Activated T-cell treated with anti-CD3 and anti-CD28 coated beads, Interleukin-2, amount 50 U/mL, for 48 hours (primary cell): Measurements from ENCODE around the gene HOXA3.

Source experiments
- DNase-seq, 2 experiments: peaks; one replicate each; pipeline ENCODE4 v3.0.0-alpha.2; 2020

HOXA3 gene

DNA sequence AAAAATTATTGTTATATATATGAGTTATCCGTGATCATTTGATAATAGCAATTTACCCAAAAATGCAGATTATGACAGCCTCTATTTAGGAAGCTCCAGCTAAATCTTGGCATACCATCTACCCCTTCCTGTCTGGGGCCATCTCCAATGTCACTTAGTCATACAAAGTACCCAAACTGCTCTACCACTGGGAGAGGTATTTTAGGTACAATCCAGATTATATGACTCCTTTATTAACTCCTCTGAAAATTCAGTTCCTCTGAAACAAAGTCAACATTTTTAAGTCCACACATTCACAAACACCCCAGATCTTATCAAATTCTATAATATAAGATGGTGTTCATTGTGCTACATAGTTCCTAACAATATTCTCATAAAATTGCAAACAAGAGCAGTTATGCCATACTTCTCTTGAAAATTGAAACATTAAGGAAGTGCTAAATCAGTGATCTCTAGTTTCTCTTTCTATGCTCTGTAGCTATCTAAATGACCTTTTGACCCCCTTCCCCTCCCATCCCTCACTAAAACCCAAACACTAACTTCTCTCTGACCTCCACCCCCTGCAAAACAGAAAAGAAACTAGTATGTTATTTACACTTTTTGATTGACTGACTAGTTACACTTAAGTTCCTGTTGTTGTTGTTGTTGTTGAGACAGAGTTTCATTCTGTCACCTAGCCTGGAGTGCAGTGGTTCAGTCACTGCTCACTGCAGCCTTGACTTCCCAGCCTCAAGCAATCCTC is 73.0 kb downstream of the HOXA3 start:
- no peak for DNase-seq

GRCh38 chr7:27078616-27079233 is 73.7 kb downstream of the HOXA3 start:
- DNase-seq = no peak

DNA sequence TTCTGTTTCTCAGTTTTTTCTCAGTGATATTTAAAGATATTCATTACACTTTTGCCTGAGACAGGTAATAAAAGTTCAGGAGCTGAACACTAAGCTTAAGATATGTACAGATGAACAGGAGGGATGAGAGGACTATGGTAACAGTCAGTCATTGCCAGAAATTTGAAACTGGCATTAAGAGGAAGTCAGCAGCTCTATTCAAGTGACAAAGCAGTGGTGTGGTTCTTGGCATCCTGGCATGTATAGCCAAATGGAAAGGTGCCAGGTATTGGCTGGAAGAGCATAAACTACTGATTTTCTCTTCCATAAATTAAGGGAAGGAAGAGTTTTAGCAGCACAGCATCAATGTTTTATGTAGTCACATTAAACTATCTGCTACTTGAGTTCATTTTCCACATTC is 79.3 kb downstream of the HOXA3 start:
- DNase-seq = no peak

DNA sequence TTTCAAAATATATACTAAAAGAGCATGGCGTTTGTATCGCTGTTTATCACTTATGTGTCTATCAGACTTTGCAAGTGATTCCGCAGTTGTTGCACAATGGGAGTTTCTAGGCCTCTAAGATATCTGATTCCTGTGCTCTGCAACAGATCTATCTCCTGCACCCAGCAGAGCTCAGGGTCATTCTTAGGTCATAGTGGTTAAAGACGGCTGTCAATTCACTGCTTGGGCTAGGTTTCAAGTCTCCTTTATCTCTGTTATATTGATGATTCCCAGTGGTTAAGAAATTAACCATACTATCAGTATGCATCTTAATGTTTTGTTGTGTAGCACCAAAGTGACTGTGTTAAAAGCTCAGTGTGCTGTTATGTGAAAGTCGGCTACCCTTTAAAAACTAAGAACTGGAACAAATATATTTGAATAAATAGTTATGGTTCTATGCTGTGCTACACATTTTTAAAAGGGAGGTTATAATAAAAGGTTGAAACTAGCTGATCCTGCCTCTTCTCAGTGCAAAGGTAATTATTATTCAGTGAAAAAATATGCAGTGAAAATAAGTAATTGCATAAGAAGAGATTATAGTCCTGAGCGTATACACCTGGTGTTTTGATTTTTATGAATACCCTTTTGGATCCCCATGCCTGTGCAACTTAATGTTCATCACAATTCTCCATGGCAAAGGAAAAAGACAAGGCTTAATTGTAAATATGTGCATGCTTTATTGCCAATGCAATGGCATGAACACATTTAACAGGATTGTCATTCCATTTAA is 80.6 kb downstream of the HOXA3 start:
- DNase-seq = no peak

DNA sequence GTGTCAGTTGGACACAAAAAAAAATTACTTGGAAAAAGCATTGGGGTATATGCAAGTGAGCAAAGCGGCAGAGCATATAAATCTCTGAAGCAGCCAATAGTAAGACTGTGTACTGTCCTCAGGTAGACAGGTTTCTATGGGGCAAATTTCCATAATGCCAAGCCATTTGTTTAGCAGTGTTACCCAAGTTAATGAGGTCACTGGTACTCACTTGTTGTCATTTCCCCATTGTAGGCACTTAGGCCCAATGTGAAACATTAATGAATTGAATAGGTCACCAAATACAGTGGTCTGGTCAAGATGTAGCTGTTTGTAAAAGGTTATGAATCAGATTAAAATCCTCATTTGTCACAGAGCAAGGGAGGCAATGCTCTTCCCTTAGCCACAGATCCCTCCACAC is 84.1 kb downstream of the HOXA3 start:
- no peak for DNase-seq

DNA sequence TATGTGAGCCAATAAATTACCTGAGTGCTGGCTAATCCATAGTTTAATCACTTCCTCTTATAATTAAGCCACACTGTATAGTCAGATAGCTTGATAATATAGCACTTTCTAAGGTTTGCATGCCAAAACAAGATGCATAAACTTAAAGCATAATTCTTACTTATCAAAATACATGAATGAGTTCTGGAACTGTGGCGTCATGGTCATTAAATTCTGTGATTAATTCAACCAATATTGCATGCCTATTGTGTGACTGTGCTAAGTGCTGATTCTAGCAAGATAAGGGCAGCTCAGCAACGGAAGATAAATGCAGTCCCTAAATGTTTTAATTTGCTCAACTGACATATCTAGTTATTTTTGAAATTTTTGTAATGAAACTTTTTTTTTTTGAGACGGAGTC is 86.2 kb downstream of the HOXA3 start:
- no peak for DNase-seq

GRCh38 chr7:27065709-27066108 is 86.7 kb downstream of the HOXA3 start:
- DNase-seq = no peak

- no peak for DNase-seq
Observed at GRCh38 chr7:27064661-27065060, 87.7 kb downstream of the HOXA3 start.

GRCh38 chr7:27064159-27064558 is 88.2 kb downstream of the HOXA3 start:
- no peak for DNase-seq

- DNase-seq = no peak
Observed at GRCh38 chr7:27062946-27063345, 89.4 kb downstream of the HOXA3 start.
